HG02852 (cell line): ENCODE measurements around the gene WWC1.

ENCODE experiments used
- ATAC-seq: cut with Tn5 transposase; IDR thresholded peaks from one replicate; pipeline ENCODE4 v1.9.1; 2021; ENCODE audit warnings: mild to moderate bottlenecking, moderate library complexity; ENCODE audit not compliant: unreplicated experiment

WWC1 gene

GRCh38 chr5:168477060-168477459 lies 185.6 kb downstream of the WWC1 start:
- no peak for ATAC-seq

DNA sequence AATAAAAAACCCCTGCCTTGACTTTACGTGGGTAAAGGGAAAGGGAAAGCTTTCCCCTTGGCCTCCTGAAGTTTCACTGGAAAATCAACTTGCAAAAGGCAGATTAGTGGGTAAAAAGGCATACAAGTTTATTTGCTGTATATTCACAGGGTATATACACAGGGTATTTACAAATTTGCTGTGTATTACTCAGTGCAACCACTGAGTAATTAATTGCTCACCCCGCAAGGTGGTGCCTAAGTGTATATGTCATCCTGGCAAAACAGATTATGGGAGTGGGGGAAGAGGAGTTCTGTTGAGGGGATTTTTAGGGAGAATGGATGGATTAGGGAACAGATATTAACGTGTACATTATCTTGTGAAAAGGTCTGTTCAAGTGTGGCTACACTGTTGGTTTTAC lies 187.7 kb downstream of the WWC1 start:
- ATAC-seq: no peak

DNA sequence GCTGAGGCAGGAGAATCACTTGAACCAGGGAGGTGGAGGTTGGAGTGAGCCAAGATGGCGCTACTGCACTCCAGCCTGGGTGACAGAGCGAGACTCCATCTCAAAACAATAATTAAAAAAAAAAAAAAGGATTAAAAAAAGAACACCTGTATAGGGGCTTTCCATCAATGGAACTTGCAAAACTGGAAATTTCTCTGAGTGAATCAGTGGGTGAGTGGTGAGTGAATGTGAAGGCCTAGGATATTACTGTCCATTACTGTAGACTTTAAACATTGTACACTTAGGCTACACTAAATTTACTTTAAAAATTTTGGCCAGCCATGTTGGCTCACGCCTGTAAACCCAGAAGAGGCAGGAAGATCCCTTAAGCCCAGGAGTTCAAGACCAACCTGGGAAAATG lies 189.2 kb downstream of the WWC1 start:
- no peak for ATAC-seq

DNA sequence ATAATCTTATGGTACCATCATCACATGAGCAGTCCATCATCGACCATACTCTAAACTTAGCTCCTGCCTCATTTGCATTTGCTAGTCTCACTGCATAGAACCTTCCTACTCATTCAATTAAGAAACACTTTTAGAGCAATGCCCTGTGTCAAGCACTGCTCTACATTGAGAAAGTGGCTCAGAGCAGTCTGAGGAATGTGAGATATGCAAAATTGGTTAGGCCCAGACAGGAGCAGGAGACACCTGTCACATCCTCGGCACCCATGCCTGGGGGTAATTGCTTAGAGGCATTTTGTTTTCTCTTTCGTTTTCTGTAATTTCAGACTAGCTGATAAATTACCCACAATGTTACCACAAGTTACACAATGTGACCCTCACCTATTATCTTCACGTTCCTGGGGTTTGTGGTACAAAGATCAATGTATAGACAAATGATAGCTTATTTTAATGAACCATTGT lies 189.9 kb downstream of the WWC1 start:
- ATAC-seq: peak; percentile 96

DNA sequence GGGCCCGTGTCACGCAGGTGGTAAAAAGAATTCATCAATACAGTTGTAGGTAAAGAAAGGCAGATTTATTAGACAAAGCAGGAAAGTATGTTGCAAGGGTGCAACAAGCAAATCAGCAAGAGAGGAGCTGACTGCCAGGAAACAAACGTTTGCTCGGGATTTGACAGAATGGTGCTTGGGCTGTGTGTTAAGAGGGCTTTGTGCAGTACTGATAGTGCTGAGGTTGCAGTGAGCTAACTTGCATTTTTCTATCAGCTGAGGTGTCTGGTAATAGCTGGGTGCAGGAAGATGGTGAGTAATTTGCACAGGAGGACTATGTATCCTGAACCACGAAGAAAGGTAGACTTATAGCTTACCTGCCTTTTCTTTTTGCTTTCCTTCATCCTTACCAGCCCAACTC lies 190.9 kb downstream of the WWC1 start:
- ATAC-seq: no peak

GRCh38 chr5:168486136-168486879 lies 194.9 kb downstream of the WWC1 start, which contains the start of gene RARS1:
Gene RARS1, plus strand, starts transcription at chr5:168486471. Its CDS starts 28 bp downstream, at chr5:168486499.
- ATAC-seq: peak; percentile 80

GRCh38 chr5:168489059-168489458 lies 197.6 kb downstream of the WWC1 start:
- no peak for ATAC-seq

- no peak for ATAC-seq
These were observed 202.7 kb downstream of the WWC1 start for GRCh38 chr5:168494057-168494555.

DNA sequence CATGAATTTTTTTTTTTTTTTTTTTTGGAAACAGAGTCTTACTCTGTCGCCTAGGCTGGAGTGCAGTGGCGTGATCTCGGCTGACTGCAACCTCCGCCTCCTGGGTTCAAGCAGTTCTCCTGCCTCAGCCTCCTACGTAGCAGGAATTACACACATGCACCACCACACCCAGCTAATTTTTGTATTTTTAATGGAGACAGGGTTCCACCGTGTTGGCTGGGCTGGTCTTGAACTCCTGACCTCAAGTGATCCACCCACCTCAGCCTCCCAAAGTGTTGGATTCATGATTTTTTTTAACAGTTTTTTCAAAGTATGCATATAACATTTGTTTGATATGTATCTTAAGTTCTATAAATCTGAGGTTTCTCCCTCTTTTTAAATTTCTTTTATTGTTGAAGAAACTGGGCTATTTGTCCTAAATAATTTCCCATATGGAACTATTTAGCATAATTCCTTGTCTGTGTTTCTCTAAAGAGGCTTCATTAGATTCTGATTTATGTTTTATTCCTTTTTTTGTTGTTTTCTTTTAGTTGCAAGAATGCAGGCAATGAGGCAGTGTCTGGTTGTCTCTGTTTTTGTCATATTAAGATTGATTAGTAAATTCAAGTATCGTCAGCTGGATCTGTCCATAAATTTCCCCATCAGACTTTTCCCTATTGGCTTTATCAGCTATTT lies 211.3 kb downstream of the WWC1 start:
- no peak for ATAC-seq

DNA sequence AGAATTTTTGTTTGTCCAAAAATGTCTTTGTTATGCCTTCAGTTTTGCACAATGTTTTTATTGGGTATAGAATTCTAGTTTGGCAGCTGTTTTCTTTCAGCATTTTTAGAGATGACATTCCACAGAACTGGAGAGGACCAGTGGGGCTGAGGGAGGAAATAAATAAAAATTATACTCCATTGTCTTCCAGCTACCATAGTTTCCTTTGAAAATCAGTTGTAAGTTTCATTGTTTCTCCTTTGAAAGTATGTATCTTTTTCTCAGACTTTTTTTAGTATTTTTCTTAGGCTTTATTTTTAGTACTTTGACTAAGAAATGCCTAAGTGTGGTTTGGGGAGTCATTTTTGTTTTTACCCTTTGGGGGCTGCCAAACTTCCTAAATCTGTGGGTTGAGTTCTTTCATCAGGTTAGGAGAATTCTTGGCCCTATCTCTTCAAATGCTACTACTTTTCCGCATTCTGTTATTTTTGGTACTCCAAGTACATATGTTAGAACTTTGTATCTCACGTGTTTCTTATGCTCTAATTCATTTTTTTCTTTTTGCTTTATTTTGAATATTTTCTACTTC lies 222.5 kb downstream of the WWC1 start:
- ATAC-seq: no peak
